ENCODE measurements around the gene KDM8.
"Not testable (repeated sequence)": the region's sequence is repeated elsewhere in the genome, so short reads cannot be mapped to it uniquely, and the experiment has no call there.

The KDM8 gene

GRCh38 chr16:27252206-27252585 is 48.9 kb downstream of the KDM8 start:
- in situ Hi-C loops (cut with MboI; ENCODE audit: low pct_unique_long_range_greater_than_20kb, low sequenced_read_pairs): no loop called here
- DNase-seq: no peak

GRCh38 chr16:27253526-27253930 is 50.2 kb downstream of the KDM8 start:
- in situ Hi-C loops (cut with MboI; ENCODE audit: low pct_unique_long_range_greater_than_20kb, low sequenced_read_pairs): no loop called here
- DNase-seq: no peak

- in situ Hi-C loops (cut with MboI; ENCODE audit: low pct_unique_long_range_greater_than_20kb, low sequenced_read_pairs): no loop called here
- no peak for DNase-seq
Measured at GRCh38 chr16:27254262-27254811, 51.0 kb downstream of the KDM8 start.

GRCh38 chr16:27256861-27257260 is 53.5 kb downstream of the KDM8 start:
- no peak for DNase-seq
- in situ Hi-C loops (cut with MboI; ENCODE audit: low pct_unique_long_range_greater_than_20kb, low sequenced_read_pairs): no loop called here

GRCh38 chr16:27257271-27257670 is 53.9 kb downstream of the KDM8 start:
- DNase-seq: no peak
- in situ Hi-C loops (cut with MboI; ENCODE audit: low pct_unique_long_range_greater_than_20kb, low sequenced_read_pairs): no loop called here

- in situ Hi-C loops (cut with MboI; ENCODE audit: low pct_unique_long_range_greater_than_20kb, low sequenced_read_pairs): no loop called here
Measured at GRCh38 chr16:27258241-27258734, 55.0 kb downstream of the KDM8 start.

GRCh38 chr16:27259710-27260109 is 56.4 kb downstream of the KDM8 start:
- no peak for DNase-seq
- in situ Hi-C loops (cut with MboI; ENCODE audit: low pct_unique_long_range_greater_than_20kb, low sequenced_read_pairs): no loop called here

More at GRCh38 chr16:27258241-27258734, 55.0 kb downstream of the KDM8 start:
- no peak for DNase-seq

- DNase-seq: peak; percentile 74
- in situ Hi-C loops (cut with MboI; ENCODE audit: low pct_unique_long_range_greater_than_20kb, low sequenced_read_pairs): not testable (repeated sequence)
Measured at GRCh38 chr16:27262904-27263423, 59.6 kb downstream of the KDM8 start.

- in situ Hi-C loops (cut with MboI; ENCODE audit: low pct_unique_long_range_greater_than_20kb, low sequenced_read_pairs): no loop called here
- DNase-seq: no peak
Measured at GRCh38 chr16:27264151-27264550, 60.8 kb downstream of the KDM8 start.

- in situ Hi-C loops (cut with MboI; ENCODE audit: low pct_unique_long_range_greater_than_20kb, low sequenced_read_pairs): no loop called here
- DNase-seq: no peak
Measured at GRCh38 chr16:27265982-27266381, 62.7 kb downstream of the KDM8 start.

- in situ Hi-C loops (cut with MboI; ENCODE audit: low pct_unique_long_range_greater_than_20kb, low sequenced_read_pairs): no loop called here
- peak; percentile 40 for DNase-seq
Measured at GRCh38 chr16:27267037-27267677, 63.8 kb downstream of the KDM8 start.

GRCh38 chr16:27268376-27269299 is 65.3 kb downstream of the KDM8 start, which contains the start of gene NSMCE1:
NSMCE1 (minus strand) TSS chr16:27268772; CDS start chr16:27257570, 11,202 bp downstream.
- DNase-seq: peak; percentile 93
- in situ Hi-C loops (cut with MboI; ENCODE audit: low pct_unique_long_range_greater_than_20kb, low sequenced_read_pairs): no loop called here

GRCh38 chr16:27269300-27270150 is 66.2 kb downstream of the KDM8 start:
- DNase-seq: no peak
- in situ Hi-C loops (cut with MboI; ENCODE audit: low pct_unique_long_range_greater_than_20kb, low sequenced_read_pairs): no loop called here

GRCh38 chr16:27270349-27270748 is 67.0 kb downstream of the KDM8 start:
- DNase-seq: no peak
- in situ Hi-C loops (cut with MboI; ENCODE audit: low pct_unique_long_range_greater_than_20kb, low sequenced_read_pairs): no loop called here
